Tibial nerve (tissue), 4 donors: Measurements from ENCODE around the gene ZNF202.
"Not testable (repeated sequence)": the region's sequence is repeated elsewhere in the genome, so short reads cannot be mapped to it uniquely, and the experiment has no call there.

Source experiments
- EP300 ChIP-seq, 2 donors: sonication (generic); formaldehyde crosslinking; IDR thresholded peaks; one replicate each; pipeline ENCODE4 v1.6.1; 2017; ENCODE audit warnings: antibody characterized with exemption in 2 of 2, mild to moderate bottlenecking in 1 of 2
- POLR2A ChIP-seq, 2 donors: fragments of 450-650 bp; IDR thresholded peaks; one replicate each; pipeline ENCODE4 v1.6.1; 2017; ENCODE audit warnings: antibody characterized with exemption in 2 of 2, mild to moderate bottlenecking in 2 of 2, moderate library complexity in 2 of 2
- TF ChIP-seq, protein P1 (sequence below), 5 experiments: fragments of 200-600 bp in 3 of 5; fragments of 450-650 bp in 2 of 5; sonication (generic) in 3 of 5; IDR thresholded peaks; one replicate each; pipeline ENCODE4 v1.5.1; 2016 to 2019; ENCODE audit warnings: antibody characterized with exemption in 5 of 5, mild to moderate bottlenecking in 3 of 5, moderate library complexity in 2 of 5

GRCh38 chr11:123748349-123748748 is 6.9 kb upstream of the ZNF202 start:
- TF ChIP-seq, protein P1, sequence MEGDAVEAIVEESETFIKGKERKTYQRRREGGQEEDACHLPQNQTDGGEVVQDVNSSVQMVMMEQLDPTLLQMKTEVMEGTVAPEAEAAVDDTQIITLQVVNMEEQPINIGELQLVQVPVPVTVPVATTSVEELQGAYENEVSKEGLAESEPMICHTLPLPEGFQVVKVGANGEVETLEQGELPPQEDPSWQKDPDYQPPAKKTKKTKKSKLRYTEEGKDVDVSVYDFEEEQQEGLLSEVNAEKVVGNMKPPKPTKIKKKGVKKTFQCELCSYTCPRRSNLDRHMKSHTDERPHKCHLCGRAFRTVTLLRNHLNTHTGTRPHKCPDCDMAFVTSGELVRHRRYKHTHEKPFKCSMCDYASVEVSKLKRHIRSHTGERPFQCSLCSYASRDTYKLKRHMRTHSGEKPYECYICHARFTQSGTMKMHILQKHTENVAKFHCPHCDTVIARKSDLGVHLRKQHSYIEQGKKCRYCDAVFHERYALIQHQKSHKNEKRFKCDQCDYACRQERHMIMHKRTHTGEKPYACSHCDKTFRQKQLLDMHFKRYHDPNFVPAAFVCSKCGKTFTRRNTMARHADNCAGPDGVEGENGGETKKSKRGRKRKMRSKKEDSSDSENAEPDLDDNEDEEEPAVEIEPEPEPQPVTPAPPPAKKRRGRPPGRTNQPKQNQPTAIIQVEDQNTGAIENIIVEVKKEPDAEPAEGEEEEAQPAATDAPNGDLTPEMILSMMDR (IDR thresholded peaks at IDR 0.05): not testable (repeated sequence)
- not testable (repeated sequence) for TF ChIP-seq POLR2A, EP300 (IDR thresholded peaks at IDR 0.05)
